ENCODE measurements around the gene HERPUD2. TPM values are rescaled to one million over a fixed set of nuclear protein-coding genes. Genes with fewer than 3 reads are reported as not detected.
"Not testable (repeated sequence)": the region's sequence is repeated elsewhere in the genome, so short reads cannot be mapped to it uniquely, and the experiment has no call there.

Gene HERPUD2
- total RNA-seq, 2 donors from 2014 or later = 24.2 to 30.1 TPM

- Histone ChIP-seq H3K9ac (ENCODE audit: extremely low read depth, low read length, poor library complexity, severe bottlenecking) (no peak overlapping the region), H3K9me3 (ENCODE audit: control insufficient read depth, low read length) (no peaks in the 10 kb centered on the region), H3K36me3 (ENCODE audit: control insufficient read depth, insufficient read depth, low read length) (no peaks in the 10 kb centered on the region), H3K4me3 (ENCODE audit: low read length) (no peak overlapping the region), H3K27me3 (ENCODE audit: control insufficient read depth, insufficient read depth, low read length, poor library complexity, severe bottlenecking) (no peaks in the 10 kb centered on the region), H3K4me1 (ENCODE audit: control insufficient read depth, insufficient read depth, low read length) (no peaks in the 10 kb centered on the region), H3K27ac (ENCODE audit: low read depth, low read length) (no peak overlapping the region)
- Mint-ChIP-seq H3K4me3 (no peak overlapping the region), H3K27ac (no peak overlapping the region), H3K36me3 (ENCODE audit: low read depth) (no peaks in the 10 kb centered on the region), H3K4me1 (peaks cover 2% of the 10 kb centered on the region), H3K9me3 (no peaks in the 10 kb centered on the region), H3K27me3 (ENCODE audit: insufficient read depth) (no peaks in the 10 kb centered on the region)
- DNase-seq = no peak
- TF ChIP-seq CTCF (conservative IDR thresholded peaks at IDR 0.05) = no peak
- 100% methylated on average over 1 to 2 of the region's 2 CpGs for WGBS, 2 experiments (ENCODE audit: insufficient coverage in 1 of 2, insufficient read length in 1 of 2)
Observed at GRCh38 chr7:35699796-35700305, 4.9 kb upstream of the HERPUD2 start.

GRCh38 chr7:35698382-35698781, 3.4 kb upstream of the HERPUD2 start:
- not testable (repeated sequence) for DNase-seq; H3K4me1 Mint-ChIP-seq; H3K27me3 ChIP-seq (ENCODE audit: control insufficient read depth, insufficient read depth, low read length, poor library complexity, severe bottlenecking); H3K4me1 ChIP-seq (ENCODE audit: control insufficient read depth, insufficient read depth, low read length); H3K36me3 ChIP-seq (ENCODE audit: control insufficient read depth, insufficient read depth, low read length); H3K9me3 Mint-ChIP-seq; H3K9me3 ChIP-seq (ENCODE audit: control insufficient read depth, low read length); H3K9ac ChIP-seq (ENCODE audit: extremely low read depth, low read length, poor library complexity, severe bottlenecking); H3K27ac Mint-ChIP-seq; H3K36me3 Mint-ChIP-seq (ENCODE audit: low read depth); H3K4me3 ChIP-seq (ENCODE audit: low read length); H3K4me3 Mint-ChIP-seq; H3K27ac ChIP-seq (ENCODE audit: low read depth, low read length); H3K27me3 Mint-ChIP-seq (ENCODE audit: insufficient read depth)
- 89 to 92% methylated on average over 3 of the region's 3 CpGs for WGBS, 2 experiments (ENCODE audit: insufficient coverage in 1 of 2, insufficient read length in 1 of 2)

- no peaks in the 10 kb centered on the region for H3K27me3 ChIP-seq (ENCODE audit: control insufficient read depth, insufficient read depth, low read length, poor library complexity, severe bottlenecking)
- WGBS, 2 experiments (ENCODE audit: insufficient coverage in 1 of 2, insufficient read length in 1 of 2) = 85 to 91% methylated on average over 9 of the region's 10 CpGs
- H3K36me3 ChIP-seq (ENCODE audit: control insufficient read depth, insufficient read depth, low read length) = no peaks in the 10 kb centered on the region
- H3K9me3 ChIP-seq (ENCODE audit: control insufficient read depth, low read length) = no peaks in the 10 kb centered on the region
- DNase-seq = no peak
- peaks cover 15% of the 10 kb centered on the region for H3K4me1 Mint-ChIP-seq
- no peak overlapping the region for H3K4me3 Mint-ChIP-seq
- peaks cover 6% of the 10 kb centered on the region for H3K36me3 Mint-ChIP-seq (ENCODE audit: low read depth)
- no peak overlapping the region for H3K27ac Mint-ChIP-seq
- H3K27me3 Mint-ChIP-seq (ENCODE audit: insufficient read depth) = peaks cover 16% of the 10 kb centered on the region
- no peak overlapping the region for H3K4me3 ChIP-seq (ENCODE audit: low read length)
- no peaks in the 10 kb centered on the region for H3K4me1 ChIP-seq (ENCODE audit: control insufficient read depth, insufficient read depth, low read length)
- peaks cover 11% of the 10 kb centered on the region for H3K9me3 Mint-ChIP-seq
- TF ChIP-seq CTCF (conservative IDR thresholded peaks at IDR 0.05) = no peak
- no peak overlapping the region for H3K9ac ChIP-seq (ENCODE audit: extremely low read depth, low read length, poor library complexity, severe bottlenecking)
- H3K27ac ChIP-seq (ENCODE audit: low read depth, low read length) = no peak overlapping the region
Observed at GRCh38 chr7:35697414-35698175, 2.7 kb upstream of the HERPUD2 start.
